Bronchial epithelial cell (primary cell): ENCODE measurements around the gene DLGAP1. TPM values are rescaled to one million over a fixed set of nuclear protein-coding genes. Genes with fewer than 3 reads are reported as not detected.

Experiments
- DNase-seq: peaks from one replicate; pipeline ENCODE4 v3.0.0-alpha.2; 2010; ENCODE audit warnings: low read depth
- FAIRE-seq: peaks from 2 replicates; lab custom pipeline; 2011; peaks lifted over from hg19 to GRCh38; lab: Jason Lieb, UNC
- H3K27me3 ChIP-seq: 2 replicates; pipeline ENCODE4 v1.5.1; 2011; ENCODE audit warnings: low read length; ENCODE audit not compliant: control insufficient read depth, insufficient read depth
- H3K36me3 ChIP-seq: 2 replicates; pipeline ENCODE4 v1.5.1; 2011; ENCODE audit warnings: low read length; ENCODE audit not compliant: control insufficient read depth, insufficient read depth
- H3K4me3 ChIP-seq: 2 replicates; pipeline ENCODE4 v1.5.1; 2011; ENCODE audit warnings: mild to moderate bottlenecking, low read depth, low read length, control low read depth
- total RNA-seq: library from RNA; depleted of rRNA; stranded (reverse); fragments of >200 nt; gene quantifications from 2 replicates; pipeline ENCODE4 v1.2.1, GENCODE V29; 2014
- TF ChIP-seq, protein P1 (sequence below): IDR thresholded peaks from 2 replicates; pipeline ENCODE4 v1.5.1; 2011; ENCODE audit warnings: mild to moderate bottlenecking, moderate library complexity, low read length, control low read depth, inconsistent platforms; ENCODE audit not compliant: insufficient read depth, severe bottlenecking

DLGAP1 gene
- total RNA-seq, 1 donor from 2014 or later, result not detected

DNA sequence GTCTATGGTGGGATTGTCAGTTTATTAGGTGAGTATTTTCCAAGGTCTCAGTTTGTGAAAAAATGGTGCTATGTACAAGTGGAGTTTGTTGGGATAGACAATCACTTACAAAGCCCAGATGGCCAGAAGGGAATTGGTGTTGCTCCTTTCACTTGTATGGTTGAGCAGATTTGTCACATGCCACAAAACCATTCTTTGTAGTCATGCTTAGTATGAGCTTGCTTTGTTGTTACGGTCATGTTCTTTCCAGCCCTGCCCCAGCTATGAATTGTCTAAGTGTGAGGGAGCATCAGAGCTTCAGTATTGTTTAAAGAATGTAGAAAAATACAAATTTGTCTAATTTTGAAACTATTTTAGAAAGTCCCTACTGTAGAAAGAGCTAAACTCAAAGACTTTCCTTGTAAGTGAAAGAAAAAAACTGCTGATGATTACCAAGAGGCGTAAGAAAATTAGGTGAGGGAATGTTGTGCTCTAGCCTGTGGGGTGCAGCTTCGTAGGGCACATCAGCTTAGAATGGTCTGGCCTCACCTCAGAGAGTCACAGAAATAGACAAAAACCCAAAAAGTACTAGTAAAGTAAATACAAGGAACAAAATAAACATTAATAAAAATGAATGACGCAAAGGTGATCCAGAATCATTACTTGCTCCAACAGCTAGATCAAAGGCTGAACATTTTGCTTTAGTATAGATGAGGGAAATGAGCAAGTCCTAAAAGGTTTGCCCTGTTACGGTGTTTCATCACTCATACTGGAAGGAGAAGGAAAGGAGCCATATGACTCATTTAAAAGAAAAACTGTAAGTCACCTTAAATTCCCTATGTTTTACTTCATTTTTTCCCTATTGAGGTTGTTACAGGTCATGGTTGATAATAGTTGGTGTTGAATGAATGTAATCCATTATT lies 995.9 kb downstream of the DLGAP1 start:
- no peaks in the 10 kb centered on the region for H3K27me3 ChIP-seq
- peak; percentile 87 for DNase-seq
- TF ChIP-seq, protein P1, sequence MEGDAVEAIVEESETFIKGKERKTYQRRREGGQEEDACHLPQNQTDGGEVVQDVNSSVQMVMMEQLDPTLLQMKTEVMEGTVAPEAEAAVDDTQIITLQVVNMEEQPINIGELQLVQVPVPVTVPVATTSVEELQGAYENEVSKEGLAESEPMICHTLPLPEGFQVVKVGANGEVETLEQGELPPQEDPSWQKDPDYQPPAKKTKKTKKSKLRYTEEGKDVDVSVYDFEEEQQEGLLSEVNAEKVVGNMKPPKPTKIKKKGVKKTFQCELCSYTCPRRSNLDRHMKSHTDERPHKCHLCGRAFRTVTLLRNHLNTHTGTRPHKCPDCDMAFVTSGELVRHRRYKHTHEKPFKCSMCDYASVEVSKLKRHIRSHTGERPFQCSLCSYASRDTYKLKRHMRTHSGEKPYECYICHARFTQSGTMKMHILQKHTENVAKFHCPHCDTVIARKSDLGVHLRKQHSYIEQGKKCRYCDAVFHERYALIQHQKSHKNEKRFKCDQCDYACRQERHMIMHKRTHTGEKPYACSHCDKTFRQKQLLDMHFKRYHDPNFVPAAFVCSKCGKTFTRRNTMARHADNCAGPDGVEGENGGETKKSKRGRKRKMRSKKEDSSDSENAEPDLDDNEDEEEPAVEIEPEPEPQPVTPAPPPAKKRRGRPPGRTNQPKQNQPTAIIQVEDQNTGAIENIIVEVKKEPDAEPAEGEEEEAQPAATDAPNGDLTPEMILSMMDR, result no peak
- no peak overlapping the region for H3K4me3 ChIP-seq
- no peak for FAIRE-seq
- H3K36me3 ChIP-seq, result peaks cover 12% of the 10 kb centered on the region

DNA sequence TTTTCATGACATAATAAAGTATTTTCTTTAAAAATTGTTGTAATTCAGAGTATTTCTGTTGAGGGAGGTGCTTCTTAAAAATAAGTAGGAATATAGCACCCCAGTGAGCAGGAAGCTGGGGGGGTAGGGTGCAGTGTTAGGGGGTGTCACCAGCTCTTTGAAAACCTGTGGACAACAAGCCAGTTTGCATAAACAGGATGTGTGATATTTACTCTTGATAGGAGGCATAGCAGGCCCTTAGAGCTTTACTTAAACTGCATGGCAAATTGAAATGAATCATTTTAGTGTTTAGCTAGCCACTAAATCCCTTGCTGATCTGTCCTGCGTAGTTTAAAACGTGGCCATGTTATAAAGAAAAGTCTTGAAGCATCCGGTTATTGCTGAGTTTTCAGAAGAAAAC lies 996.7 kb downstream of the DLGAP1 start:
- TF ChIP-seq, protein P1, result no peak
- Histone ChIP-seq H3K36me3 (peaks cover 12% of the 10 kb centered on the region), H3K4me3 (no peak overlapping the region), H3K27me3 (no peaks in the 10 kb centered on the region)
- no peak for DNase-seq
- no peak for FAIRE-seq

DNA sequence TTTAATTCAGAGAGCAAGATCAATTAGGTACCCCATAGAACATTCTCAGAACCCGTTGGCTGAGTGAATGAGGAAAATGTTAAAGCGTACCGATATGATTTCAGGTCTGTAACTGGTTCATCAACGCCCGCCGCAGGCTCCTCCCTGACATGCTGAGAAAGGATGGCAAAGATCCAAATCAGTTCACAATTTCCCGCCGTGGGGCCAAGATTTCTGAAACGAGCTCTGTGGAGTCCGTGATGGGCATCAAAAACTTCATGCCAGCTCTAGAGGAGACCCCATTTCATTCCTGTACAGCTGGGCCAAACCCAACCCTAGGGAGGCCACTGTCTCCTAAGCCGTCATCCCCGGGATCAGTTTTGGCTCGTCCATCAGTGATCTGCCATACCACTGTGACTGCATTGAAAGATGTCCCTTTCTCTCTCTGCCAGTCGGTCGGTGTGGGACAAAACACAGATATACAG lies 997.8 kb downstream of the DLGAP1 start:
- Histone ChIP-seq H3K27me3 (no peaks in the 10 kb centered on the region), H3K36me3 (peaks cover 12% of the 10 kb centered on the region), H3K4me3 (no peak overlapping the region)
- TF ChIP-seq, protein P1, result no peak
- FAIRE-seq, result no peak
- DNase-seq, result no peak

DNA sequence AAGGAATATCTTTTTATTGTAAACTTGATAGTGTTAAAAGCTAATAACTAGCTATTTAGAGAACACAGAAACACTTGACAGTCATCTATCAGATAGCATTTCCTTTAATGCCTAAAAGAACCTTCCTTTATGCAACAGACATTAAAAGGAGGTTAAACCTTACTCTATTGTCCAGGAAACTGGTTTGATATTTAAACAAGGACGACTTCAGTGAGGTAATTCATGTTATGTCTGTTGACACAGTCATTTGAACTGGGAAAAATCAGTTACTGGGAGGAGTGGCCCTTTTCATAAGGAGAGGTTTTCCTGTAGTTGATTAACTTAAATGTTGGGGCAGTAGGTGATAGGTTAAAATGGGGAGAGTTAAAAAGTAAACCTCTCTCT lies 998.4 kb downstream of the DLGAP1 start:
- H3K4me3 ChIP-seq, result no peak overlapping the region
- TF ChIP-seq, protein P1, result no peak
- peaks cover 12% of the 10 kb centered on the region for H3K36me3 ChIP-seq
- H3K27me3 ChIP-seq, result no peaks in the 10 kb centered on the region
- DNase-seq, result peak; percentile 48
- no peak for FAIRE-seq

DNA sequence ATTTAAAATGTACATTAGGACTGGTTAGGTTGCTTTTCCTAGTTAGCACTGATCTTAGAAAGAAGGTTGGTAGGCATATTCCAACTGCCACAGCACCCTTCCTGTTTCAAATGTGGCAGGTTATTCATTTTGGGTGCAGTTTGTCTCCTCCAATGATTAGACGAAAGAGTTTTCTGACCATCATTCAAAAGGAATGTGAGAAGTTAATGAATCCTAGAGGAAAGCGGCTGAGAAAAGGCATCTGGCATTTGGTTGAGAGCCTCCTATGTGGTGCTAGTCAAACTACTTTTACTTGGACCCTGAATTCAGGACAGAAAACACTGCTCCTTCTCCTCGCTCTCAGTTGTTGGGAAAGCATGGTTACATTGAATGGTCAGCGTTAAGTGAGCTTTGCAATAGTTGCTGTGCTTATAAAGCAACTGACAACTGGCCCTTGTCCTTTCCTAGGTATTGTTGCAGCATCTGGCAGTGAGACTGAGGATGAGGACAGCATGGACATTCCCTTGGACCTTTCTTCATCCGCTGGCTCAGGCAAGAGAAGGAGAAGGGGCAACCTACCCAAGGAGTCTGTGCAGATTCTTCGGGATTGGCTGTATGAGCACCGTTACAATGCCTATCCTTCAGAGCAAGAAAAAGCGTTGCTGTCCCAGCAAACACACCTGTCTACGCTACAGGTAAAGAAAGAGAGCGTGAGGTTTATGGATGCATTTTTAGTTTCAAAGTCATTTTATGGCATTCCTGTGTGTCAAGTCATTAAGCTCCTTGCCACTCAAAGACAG lies 999.0 kb downstream of the DLGAP1 start:
- H3K27me3 ChIP-seq, result no peaks in the 10 kb centered on the region
- H3K4me3 ChIP-seq, result no peak overlapping the region
- DNase-seq, result peak; percentile 59
- H3K36me3 ChIP-seq, result peaks cover 12% of the 10 kb centered on the region
- TF ChIP-seq, protein P1, result no peak
- FAIRE-seq, result peak; percentile 7
